T-helper 2 cell treated with Interferon-gamma antibody and Interleukin-4, amounts not matched to agents 5 μg/mL and 100 μg/mL, for 36 hours (primary cell): ENCODE results near the gene NPY4R2.
"Not testable (repeated sequence)": the region's sequence is repeated elsewhere in the genome, so short reads cannot be mapped to it uniquely, and the experiment has no call there.

Experiments
- DNase-seq: peaks from one replicate; pipeline ENCODE4 v3.0.0; 2021; ENCODE audit warnings: low spot score
- H3K27ac Mint-ChIP-seq: one replicate; pipeline ENCODE4 v1.8.0; 2021; ENCODE audit warnings: mild to moderate bottlenecking, mixed read lengths
- H3K27me3 Mint-ChIP-seq: one replicate; pipeline ENCODE4 v1.8.0; 2021; ENCODE audit warnings: low read depth, mixed read lengths
- H3K36me3 Mint-ChIP-seq: one replicate; pipeline ENCODE4 v1.8.0; 2021; ENCODE audit warnings: low read depth, mixed read lengths
- H3K4me1 Mint-ChIP-seq: one replicate; pipeline ENCODE4 v1.8.0; 2021; ENCODE audit warnings: low read depth, mixed read lengths
- H3K4me3 Mint-ChIP-seq: one replicate; pipeline ENCODE4 v1.8.0; 2022; ENCODE audit warnings: mild to moderate bottlenecking, moderate library complexity, mixed read lengths
- H3K9me3 Mint-ChIP-seq: one replicate; pipeline ENCODE4 v1.8.0; 2021; ENCODE audit warnings: mixed read lengths

Gene NPY4R2

GRCh38 chr10:47918475-47918874 is at the start of gene NPY4R2:
Gene NPY4R2 (plus strand): TSS chr10:47918662. CDS start chr10:47921988, 3,326 bp downstream.
- not testable (repeated sequence) for H3K4me1 Mint-ChIP-seq, DNase-seq, H3K27me3 Mint-ChIP-seq, H3K27ac Mint-ChIP-seq, H3K36me3 Mint-ChIP-seq, H3K4me3 Mint-ChIP-seq, H3K9me3 Mint-ChIP-seq

DNA sequence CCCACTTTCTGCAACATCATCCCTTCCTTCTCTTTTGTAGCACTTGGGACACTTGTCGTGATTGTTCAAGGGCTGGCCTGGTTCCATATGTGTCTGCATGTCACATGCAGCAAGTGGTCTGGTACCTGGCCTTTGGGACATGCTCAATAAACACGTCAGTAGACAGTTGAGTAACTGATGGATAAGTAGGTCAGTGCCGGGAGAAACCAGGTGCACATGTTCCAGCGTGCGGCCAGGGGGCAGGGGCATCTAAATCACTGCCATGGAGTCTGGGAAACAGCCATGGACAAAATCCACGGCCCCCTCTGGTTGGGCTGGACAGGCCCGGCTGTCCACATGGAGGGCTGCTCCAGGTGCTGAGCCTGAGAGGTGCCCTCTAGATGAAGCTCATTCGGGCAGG is 47.6 kb upstream of the NPY4R2 start:
- not testable (repeated sequence) for H3K36me3 Mint-ChIP-seq, H3K9me3 Mint-ChIP-seq, H3K4me3 Mint-ChIP-seq, DNase-seq, H3K27ac Mint-ChIP-seq, H3K27me3 Mint-ChIP-seq, H3K4me1 Mint-ChIP-seq

- H3K27ac Mint-ChIP-seq, DNase-seq, H3K27me3 Mint-ChIP-seq, H3K4me3 Mint-ChIP-seq, H3K4me1 Mint-ChIP-seq, H3K36me3 Mint-ChIP-seq, H3K9me3 Mint-ChIP-seq: not testable (repeated sequence)
Observed at GRCh38 chr10:47871485-47872180, 46.8 kb upstream of the NPY4R2 start.

DNA sequence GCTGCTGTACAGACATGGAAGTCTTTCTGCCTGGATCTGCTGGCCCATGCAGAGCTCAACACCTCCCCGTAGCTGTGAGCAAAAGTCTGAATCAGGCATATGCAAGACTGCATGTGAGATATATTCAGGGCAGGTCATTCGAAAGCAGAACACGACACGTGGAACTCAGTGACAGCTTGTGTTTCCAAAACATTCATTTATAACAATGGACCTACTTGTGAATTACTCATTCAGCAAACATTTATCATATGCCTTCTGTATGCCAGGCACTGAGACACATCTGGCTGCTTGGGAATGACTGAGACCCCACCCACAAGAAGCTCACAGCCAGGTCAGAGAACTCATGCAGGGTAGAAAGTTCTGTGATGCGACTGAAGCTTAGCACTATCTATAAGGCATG is 46.2 kb upstream of the NPY4R2 start:
- not testable (repeated sequence) for H3K9me3 Mint-ChIP-seq, H3K4me1 Mint-ChIP-seq, DNase-seq, H3K27ac Mint-ChIP-seq, H3K36me3 Mint-ChIP-seq, H3K4me3 Mint-ChIP-seq, H3K27me3 Mint-ChIP-seq

GRCh38 chr10:47884239-47884638 is 34.2 kb upstream of the NPY4R2 start:
- not testable (repeated sequence) for DNase-seq, H3K4me3 Mint-ChIP-seq, H3K27ac Mint-ChIP-seq, H3K27me3 Mint-ChIP-seq, H3K36me3 Mint-ChIP-seq, H3K9me3 Mint-ChIP-seq, H3K4me1 Mint-ChIP-seq

DNA sequence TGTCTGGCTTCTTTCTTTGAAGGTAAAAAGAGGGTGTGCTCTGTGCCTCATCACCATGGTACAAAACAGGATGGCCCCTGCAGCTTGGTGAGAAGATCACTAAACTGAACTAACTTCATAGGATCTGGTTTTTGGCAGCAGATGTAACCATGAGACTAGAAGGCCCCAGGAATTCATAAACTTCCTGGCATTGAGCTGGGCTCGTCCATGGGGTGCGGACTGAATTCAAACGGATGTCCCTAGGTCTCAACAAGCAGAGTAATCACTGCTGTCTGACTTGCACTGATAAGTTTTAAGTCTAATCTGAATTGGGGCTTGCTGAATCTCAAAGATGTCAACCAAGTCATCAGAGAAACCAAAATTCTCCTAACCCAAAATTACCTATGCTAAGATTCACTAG is 33.5 kb upstream of the NPY4R2 start:
- not testable (repeated sequence) for H3K9me3 Mint-ChIP-seq, H3K4me1 Mint-ChIP-seq

GRCh38 chr10:47886356-47886755 is 32.1 kb upstream of the NPY4R2 start:
- H3K27me3 Mint-ChIP-seq, H3K4me3 Mint-ChIP-seq, H3K9me3 Mint-ChIP-seq, H3K27ac Mint-ChIP-seq, DNase-seq, H3K36me3 Mint-ChIP-seq, H3K4me1 Mint-ChIP-seq: not testable (repeated sequence)

More for the DNA sequence above, 33.5 kb upstream of the NPY4R2 start:
- not testable (repeated sequence) for H3K4me3 Mint-ChIP-seq, H3K27me3 Mint-ChIP-seq, H3K27ac Mint-ChIP-seq, H3K36me3 Mint-ChIP-seq, DNase-seq

GRCh38 chr10:47886827-47887226 is 31.6 kb upstream of the NPY4R2 start:
- not testable (repeated sequence) for DNase-seq, H3K9me3 Mint-ChIP-seq, H3K27ac Mint-ChIP-seq, H3K4me1 Mint-ChIP-seq, H3K36me3 Mint-ChIP-seq, H3K4me3 Mint-ChIP-seq, H3K27me3 Mint-ChIP-seq

- H3K4me1 Mint-ChIP-seq, H3K27me3 Mint-ChIP-seq, H3K9me3 Mint-ChIP-seq, H3K27ac Mint-ChIP-seq, H3K36me3 Mint-ChIP-seq, DNase-seq, H3K4me3 Mint-ChIP-seq: not testable (repeated sequence)
Observed at GRCh38 chr10:47890737-47891136, 27.7 kb upstream of the NPY4R2 start.

DNA sequence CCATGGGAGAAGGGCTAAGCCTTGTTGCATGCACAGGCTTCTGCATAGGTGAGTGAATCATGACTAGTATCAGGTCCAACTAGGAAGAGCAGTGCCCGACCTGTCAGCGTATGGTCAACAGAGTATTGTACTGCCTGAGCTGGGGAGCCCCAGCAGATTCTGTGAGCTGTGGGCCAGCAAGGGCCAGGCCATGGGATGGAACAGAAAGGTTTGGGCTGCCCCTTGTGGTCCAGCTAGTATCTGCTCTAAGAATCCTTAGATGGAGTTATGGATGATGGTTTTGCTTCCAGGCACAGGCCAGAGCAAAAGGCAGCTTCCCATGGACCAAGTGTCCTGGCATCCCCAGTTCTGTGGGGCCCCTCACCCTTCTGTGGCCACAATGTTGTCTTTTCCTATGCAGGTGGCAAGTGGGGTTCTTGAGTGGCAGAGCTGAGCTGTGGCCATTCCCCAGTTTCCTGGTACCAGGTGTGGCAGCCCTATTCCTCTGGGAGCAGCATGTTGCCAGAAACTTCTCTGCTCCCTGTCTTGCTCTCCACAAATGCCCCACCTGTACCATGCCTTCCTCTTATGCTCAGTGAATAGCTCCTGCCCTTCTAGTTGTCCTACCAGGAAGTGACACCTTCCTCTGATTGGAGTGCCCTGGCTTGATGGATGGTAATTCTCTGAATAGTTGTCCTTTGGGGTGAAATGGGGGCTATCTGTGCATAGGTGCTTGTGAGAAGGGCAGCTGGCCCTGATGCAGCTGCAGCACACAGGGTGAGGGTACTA is 25.8 kb upstream of the NPY4R2 start:
- H3K27me3 Mint-ChIP-seq, H3K36me3 Mint-ChIP-seq, H3K9me3 Mint-ChIP-seq, DNase-seq, H3K4me1 Mint-ChIP-seq, H3K4me3 Mint-ChIP-seq, H3K27ac Mint-ChIP-seq: not testable (repeated sequence)

- H3K4me3 Mint-ChIP-seq, H3K4me1 Mint-ChIP-seq, H3K9me3 Mint-ChIP-seq, DNase-seq, H3K27ac Mint-ChIP-seq, H3K27me3 Mint-ChIP-seq, H3K36me3 Mint-ChIP-seq: not testable (repeated sequence)
Observed at GRCh38 chr10:47894571-47894970, 23.9 kb upstream of the NPY4R2 start.

- DNase-seq, H3K4me1 Mint-ChIP-seq: not testable (repeated sequence)
Observed at GRCh38 chr10:47897813-47898212, 20.6 kb upstream of the NPY4R2 start.

DNA sequence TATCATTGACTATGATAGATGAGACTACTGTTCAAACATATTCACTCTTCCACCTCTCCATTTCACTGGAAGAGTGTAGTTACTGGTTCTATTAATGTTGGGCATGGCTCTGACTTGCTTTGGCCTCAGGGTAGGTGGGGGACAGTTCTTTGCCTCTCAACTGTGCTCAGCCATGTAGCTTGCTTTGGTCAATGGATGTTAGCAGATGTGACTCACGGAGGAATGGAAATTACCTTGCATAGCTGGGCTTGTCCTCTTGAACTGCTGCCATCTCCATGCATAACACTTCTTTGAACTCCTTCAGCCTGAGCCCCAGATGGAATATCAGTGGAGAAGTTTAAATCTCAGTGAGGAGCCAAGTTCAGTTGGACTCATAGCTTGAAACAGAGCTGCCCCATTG is 9.1 kb upstream of the NPY4R2 start:
- H3K4me1 Mint-ChIP-seq, DNase-seq, H3K36me3 Mint-ChIP-seq, H3K27me3 Mint-ChIP-seq, H3K27ac Mint-ChIP-seq, H3K4me3 Mint-ChIP-seq, H3K9me3 Mint-ChIP-seq: not testable (repeated sequence)

More at GRCh38 chr10:47897813-47898212, 20.6 kb upstream of the NPY4R2 start:
- H3K4me3 Mint-ChIP-seq, H3K36me3 Mint-ChIP-seq, H3K27ac Mint-ChIP-seq, H3K9me3 Mint-ChIP-seq, H3K27me3 Mint-ChIP-seq: not testable (repeated sequence)

GRCh38 chr10:47910486-47910885 is 8.0 kb upstream of the NPY4R2 start:
- H3K27ac Mint-ChIP-seq, H3K27me3 Mint-ChIP-seq, H3K36me3 Mint-ChIP-seq, H3K4me1 Mint-ChIP-seq, H3K9me3 Mint-ChIP-seq, DNase-seq, H3K4me3 Mint-ChIP-seq: not testable (repeated sequence)

DNA sequence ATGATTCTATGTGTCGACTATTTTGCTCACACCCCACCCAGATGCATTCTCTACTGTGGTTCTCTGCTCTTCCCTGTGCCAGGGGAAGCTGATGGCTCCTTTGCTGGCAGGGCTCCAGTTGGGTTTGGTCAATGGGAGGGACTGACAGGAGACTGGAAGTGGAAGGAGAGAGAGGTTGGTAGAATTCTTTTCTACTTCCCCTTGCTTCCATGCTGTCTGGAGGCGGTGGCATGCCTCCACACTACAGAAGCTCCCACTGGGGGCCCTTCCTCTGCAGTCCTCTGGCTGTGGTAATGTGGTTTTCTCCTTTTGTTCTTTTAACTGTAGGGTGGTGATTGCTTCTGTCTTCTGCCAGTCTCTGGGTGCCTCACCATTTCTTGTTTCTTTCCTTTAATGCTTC is 4.4 kb upstream of the NPY4R2 start:
- not testable (repeated sequence) for H3K36me3 Mint-ChIP-seq, H3K4me3 Mint-ChIP-seq, H3K4me1 Mint-ChIP-seq, H3K27me3 Mint-ChIP-seq, DNase-seq, H3K9me3 Mint-ChIP-seq, H3K27ac Mint-ChIP-seq
